ENCODE results near the gene RAD51AP1. TPM values are rescaled to one million over a fixed set of nuclear protein-coding genes. Genes with fewer than 3 reads are reported as not detected.
"Not testable (repeated sequence)": the region's sequence is repeated elsewhere in the genome, so short reads cannot be mapped to it uniquely, and the experiment has no call there.

RAD51AP1 gene, protein sequence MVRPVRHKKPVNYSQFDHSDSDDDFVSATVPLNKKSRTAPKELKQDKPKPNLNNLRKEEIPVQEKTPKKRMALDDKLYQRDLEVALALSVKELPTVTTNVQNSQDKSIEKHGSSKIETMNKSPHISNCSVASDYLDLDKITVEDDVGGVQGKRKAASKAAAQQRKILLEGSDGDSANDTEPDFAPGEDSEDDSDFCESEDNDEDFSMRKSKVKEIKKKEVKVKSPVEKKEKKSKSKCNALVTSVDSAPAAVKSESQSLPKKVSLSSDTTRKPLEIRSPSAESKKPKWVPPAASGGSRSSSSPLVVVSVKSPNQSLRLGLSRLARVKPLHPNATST
- total RNA-seq, result 10 to 100 TPM; 35.7 to 54.4 TPM

- peak within 1 kb of the TSS; percentile 97 for H3K4me3 Mint-ChIP-seq
- ATAC-seq, result peak; percentile 96
- peaks cover 11% of the 10 kb centered on the region for H3K36me3 Mint-ChIP-seq
- peaks cover 38% of the 10 kb centered on the region for H3K4me1 Mint-ChIP-seq
- H3K27me3 Mint-ChIP-seq, result no peaks in the 10 kb centered on the region
- CTCF ChIA-PET, result no interaction called here
- H3K9me3 Mint-ChIP-seq (ENCODE audit: low read depth), result no peaks in the 10 kb centered on the region
- H3K27ac Mint-ChIP-seq, result peak within 1 kb of the TSS; percentile 96
- peak; percentile 98 for DNase-seq
Measured at GRCh38 chr12:4538207-4539160, at the start of gene RAD51AP1. Gene RAD51AP1, plus strand, starts transcription at chr12:4538890. Its CDS starts 50 bp downstream, at chr12:4538940.

- no peaks in the 10 kb centered on the region for H3K27me3 Mint-ChIP-seq
- DNase-seq (no peak), ATAC-seq (no peak)
- H3K9me3 Mint-ChIP-seq (ENCODE audit: low read depth), result no peaks in the 10 kb centered on the region
- no peak overlapping the region for H3K4me3 Mint-ChIP-seq
- H3K36me3 Mint-ChIP-seq, result peaks cover 19% of the 10 kb centered on the region
- CTCF ChIA-PET, result no interaction called here
- no peaks in the 10 kb centered on the region for H3K4me1 Mint-ChIP-seq
- no peak overlapping the region for H3K27ac Mint-ChIP-seq
Measured at GRCh38 chr12:4489556-4489955, 49.1 kb upstream of the RAD51AP1 start.

DNA sequence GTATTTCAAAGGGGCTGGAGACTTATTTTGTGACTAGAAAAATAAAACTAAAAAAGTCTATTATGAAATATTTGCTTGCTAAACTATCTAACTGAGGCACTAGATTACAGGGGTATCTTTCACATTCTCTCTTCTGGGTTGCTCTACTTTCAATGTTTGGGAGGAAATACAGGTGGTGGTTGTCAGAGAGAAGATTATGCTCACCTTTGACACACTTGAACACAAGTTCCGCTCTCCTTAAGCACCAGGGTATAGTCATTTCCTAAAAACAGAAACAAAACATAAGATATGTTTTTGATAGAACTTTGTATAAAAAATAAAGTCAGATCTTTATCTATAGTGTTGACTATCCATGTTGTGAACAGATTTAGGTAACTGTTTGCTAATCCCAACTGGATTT lies 47.7 kb upstream of the RAD51AP1 start:
- DNase-seq, result no peak
- no peak for ATAC-seq
- Mint-ChIP-seq H3K9me3 (ENCODE audit: low read depth) (no peaks in the 10 kb centered on the region), H3K36me3 (peaks cover 19% of the 10 kb centered on the region), H3K27me3 (no peaks in the 10 kb centered on the region), H3K4me1 (no peaks in the 10 kb centered on the region), H3K27ac (no peak overlapping the region), H3K4me3 (no peak overlapping the region)
- CTCF ChIA-PET, result no interaction called here

DNA sequence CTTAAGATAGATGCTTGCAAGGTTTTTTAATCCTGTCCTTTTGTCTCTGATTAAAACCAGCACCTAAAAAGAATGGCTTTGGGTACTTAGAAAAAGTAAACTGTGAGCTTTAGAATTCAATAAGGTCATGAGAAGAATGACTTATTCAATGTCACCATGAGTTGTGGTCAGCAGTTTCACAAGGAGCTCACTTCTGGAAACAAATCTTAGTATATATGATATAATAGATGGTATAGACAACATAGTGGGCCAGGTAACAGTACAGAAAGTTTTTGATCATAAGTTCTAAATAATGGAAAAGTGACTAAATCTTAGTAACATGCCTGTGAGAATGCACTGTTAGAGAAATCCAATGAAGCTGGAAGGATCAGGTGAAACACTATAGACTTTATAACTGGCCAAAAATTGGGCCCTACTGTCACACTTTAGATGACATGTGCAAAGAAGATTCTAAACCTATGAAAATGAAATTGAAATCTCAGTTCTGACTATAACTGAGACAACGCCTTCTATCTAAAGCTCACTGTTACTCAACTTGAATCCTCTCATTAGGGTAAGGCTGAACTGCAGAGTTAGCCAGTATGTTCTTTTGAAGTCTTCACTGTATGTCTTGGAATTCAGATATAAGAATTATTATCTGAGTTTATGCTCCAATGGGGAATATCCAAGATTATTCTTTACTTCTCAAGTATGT lies 42.4 kb upstream of the RAD51AP1 start:
- no peaks in the 10 kb centered on the region for H3K27me3 Mint-ChIP-seq
- CTCF ChIA-PET, result no interaction called here
- peaks cover 39% of the 10 kb centered on the region for H3K36me3 Mint-ChIP-seq
- peak; percentile 68 for ATAC-seq
- H3K4me3 Mint-ChIP-seq, result no peak overlapping the region
- peaks cover 13% of the 10 kb centered on the region for H3K4me1 Mint-ChIP-seq
- DNase-seq, result no peak
- H3K9me3 Mint-ChIP-seq (ENCODE audit: low read depth), result no peaks in the 10 kb centered on the region
- no peak overlapping the region for H3K27ac Mint-ChIP-seq

DNA sequence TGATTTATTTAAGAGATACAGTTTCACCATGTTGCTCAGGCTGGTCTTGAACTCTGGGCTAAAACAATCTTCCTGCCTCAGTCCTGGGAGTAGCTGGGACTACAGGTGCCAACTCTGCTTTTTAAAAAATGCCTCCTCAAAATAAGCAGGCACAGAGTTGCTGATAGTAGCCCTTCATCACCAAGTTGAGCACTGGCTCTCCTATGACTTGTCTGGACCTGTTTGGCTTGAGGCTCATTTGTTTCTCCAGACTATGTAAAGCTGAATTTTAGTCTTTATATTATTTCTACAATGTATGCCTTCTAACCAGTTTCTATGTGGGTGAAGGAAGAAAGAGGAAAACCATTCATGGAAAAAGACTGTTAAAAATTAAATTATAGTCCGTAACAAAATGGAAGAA lies 39.5 kb upstream of the RAD51AP1 start:
- no peak overlapping the region for H3K27ac Mint-ChIP-seq
- no peaks in the 10 kb centered on the region for H3K9me3 Mint-ChIP-seq (ENCODE audit: low read depth)
- no peaks in the 10 kb centered on the region for H3K27me3 Mint-ChIP-seq
- CTCF ChIA-PET, result interaction anchor here (1.4 kb wide), 1 partner anchor 79 kb away, joined by 3 read pairs; no protein-coding TSS in a partner anchor
- peaks cover 13% of the 10 kb centered on the region for H3K4me1 Mint-ChIP-seq
- DNase-seq (no peak), ATAC-seq (no peak)
- peaks cover 41% of the 10 kb centered on the region for H3K36me3 Mint-ChIP-seq
- H3K4me3 Mint-ChIP-seq, result no peak overlapping the region

GRCh38 chr12:4505376-4505986 lies 33.2 kb upstream of the RAD51AP1 start:
- H3K27me3 Mint-ChIP-seq, result no peaks in the 10 kb centered on the region
- no peak for ATAC-seq
- H3K9me3 Mint-ChIP-seq (ENCODE audit: low read depth), result no peaks in the 10 kb centered on the region
- H3K36me3 Mint-ChIP-seq, result peaks cover 25% of the 10 kb centered on the region
- H3K4me3 Mint-ChIP-seq, result no peak overlapping the region
- peaks cover 25% of the 10 kb centered on the region for H3K4me1 Mint-ChIP-seq
- H3K27ac Mint-ChIP-seq, result no peak overlapping the region
- CTCF ChIA-PET, result no interaction called here
- no peak for DNase-seq

- Mint-ChIP-seq H3K27me3 (no peaks in the 10 kb centered on the region), H3K9me3 (ENCODE audit: low read depth) (no peaks in the 10 kb centered on the region), H3K36me3 (peaks cover 23% of the 10 kb centered on the region), H3K27ac (no peak overlapping the region), H3K4me3 (no peak overlapping the region), H3K4me1 (peaks cover 25% of the 10 kb centered on the region)
- ATAC-seq (no peak), DNase-seq (no peak)
- CTCF ChIA-PET, result interaction anchor here (1.5 kb wide), 1 partner anchor 86 kb away, joined by 3 read pairs; no protein-coding TSS in a partner anchor
Measured at GRCh38 chr12:4506430-4506829, 32.3 kb upstream of the RAD51AP1 start.

DNA sequence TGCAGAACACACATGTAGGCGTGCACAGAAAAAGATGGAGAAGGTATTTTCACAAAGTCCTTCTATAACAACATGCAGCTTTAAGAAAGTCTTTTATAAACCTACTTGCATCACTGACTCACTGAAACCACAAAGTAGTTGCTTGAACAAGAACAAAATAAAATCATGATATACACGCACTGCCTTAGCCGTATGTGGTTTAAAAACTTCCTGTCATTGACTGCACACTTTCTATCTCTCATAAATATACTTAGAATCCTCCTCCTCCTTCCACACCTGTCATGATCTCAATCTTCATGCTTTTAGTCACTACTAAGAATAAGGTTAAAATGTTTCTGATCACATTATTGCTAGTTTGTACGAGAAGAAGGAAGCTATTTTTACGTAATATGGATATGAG lies 31.8 kb upstream of the RAD51AP1 start:
- no peaks in the 10 kb centered on the region for H3K9me3 Mint-ChIP-seq (ENCODE audit: low read depth)
- DNase-seq (no peak), ATAC-seq (peak; percentile 99)
- H3K4me3 Mint-ChIP-seq, result peak overlapping the region; percentile 27
- H3K27ac Mint-ChIP-seq, result peak overlapping the region; percentile 65
- peaks cover 25% of the 10 kb centered on the region for H3K4me1 Mint-ChIP-seq
- H3K27me3 Mint-ChIP-seq, result no peaks in the 10 kb centered on the region
- CTCF ChIA-PET, result interaction anchor here (0.6 to 1.5 kb wide), 3 partner anchors 85 to 152 kb away, joined by 3 read pairs; no protein-coding TSS in a partner anchor
- H3K36me3 Mint-ChIP-seq, result peaks cover 21% of the 10 kb centered on the region

DNA sequence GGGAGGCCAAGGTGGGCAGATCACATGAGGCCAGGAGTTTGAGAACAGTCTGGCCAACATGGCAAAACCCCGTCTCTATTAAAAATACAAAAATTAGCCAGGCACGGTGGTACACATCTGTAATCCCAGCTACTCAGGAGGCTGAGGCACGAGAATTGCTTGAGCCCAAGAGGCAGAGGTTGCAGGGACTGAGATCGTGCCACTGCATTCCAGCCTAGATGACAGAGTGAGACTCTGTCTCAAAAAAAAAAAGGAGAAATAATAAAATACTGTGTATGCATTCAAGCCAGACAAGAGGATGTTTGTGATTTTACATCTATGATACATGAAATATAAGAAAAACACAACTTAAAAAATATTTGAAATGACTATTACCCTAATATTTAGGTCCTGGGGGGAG lies 30.2 kb upstream of the RAD51AP1 start:
- not testable (repeated sequence) for H3K27ac Mint-ChIP-seq

GRCh38 chr12:4509269-4509668 lies 29.4 kb upstream of the RAD51AP1 start:
- H3K4me3 Mint-ChIP-seq; H3K27ac Mint-ChIP-seq; H3K9me3 Mint-ChIP-seq (ENCODE audit: low read depth); DNase-seq; ATAC-seq; CTCF ChIA-PET; H3K27me3 Mint-ChIP-seq: not testable (repeated sequence)
- peaks cover 25% of the 10 kb centered on the region for H3K4me1 Mint-ChIP-seq
- H3K36me3 Mint-ChIP-seq, result peaks cover 17% of the 10 kb centered on the region

More for the DNA sequence above, 30.2 kb upstream of the RAD51AP1 start:
- H3K27me3 Mint-ChIP-seq; H3K4me3 Mint-ChIP-seq; DNase-seq; H3K9me3 Mint-ChIP-seq (ENCODE audit: low read depth); CTCF ChIA-PET; ATAC-seq: not testable (repeated sequence)
- H3K4me1 Mint-ChIP-seq, result peaks cover 25% of the 10 kb centered on the region
- H3K36me3 Mint-ChIP-seq, result peaks cover 22% of the 10 kb centered on the region

DNA sequence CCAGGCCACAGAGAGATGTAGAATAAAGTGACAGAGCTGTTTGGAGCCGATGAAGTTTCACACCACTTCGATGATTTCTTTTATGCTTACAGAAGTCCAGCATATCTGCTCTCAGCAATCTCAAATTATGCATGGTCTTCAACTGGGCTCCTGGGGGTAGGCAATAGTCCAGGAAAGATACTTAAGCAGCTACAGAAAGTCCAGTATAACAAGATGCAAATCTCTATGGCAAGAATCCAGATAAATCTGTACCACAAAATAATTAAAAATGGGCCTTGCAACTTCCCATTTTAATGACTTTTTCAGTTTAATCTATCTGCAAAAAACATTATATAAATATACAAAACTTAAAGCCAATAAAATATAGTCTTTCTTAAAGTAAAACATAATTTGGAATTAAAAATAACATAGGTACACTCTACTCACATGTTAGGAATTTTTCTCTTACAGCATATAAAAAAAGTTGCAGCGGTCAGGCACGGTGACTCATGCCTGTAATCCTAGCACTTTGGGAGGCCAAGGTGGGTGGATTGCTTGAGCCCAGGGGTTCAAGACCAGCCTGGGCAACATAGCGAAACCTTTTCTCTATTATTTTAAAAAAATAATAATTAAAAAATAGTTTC lies 20.5 kb upstream of the RAD51AP1 start:
- H3K27ac Mint-ChIP-seq, result no peak overlapping the region

DNA sequence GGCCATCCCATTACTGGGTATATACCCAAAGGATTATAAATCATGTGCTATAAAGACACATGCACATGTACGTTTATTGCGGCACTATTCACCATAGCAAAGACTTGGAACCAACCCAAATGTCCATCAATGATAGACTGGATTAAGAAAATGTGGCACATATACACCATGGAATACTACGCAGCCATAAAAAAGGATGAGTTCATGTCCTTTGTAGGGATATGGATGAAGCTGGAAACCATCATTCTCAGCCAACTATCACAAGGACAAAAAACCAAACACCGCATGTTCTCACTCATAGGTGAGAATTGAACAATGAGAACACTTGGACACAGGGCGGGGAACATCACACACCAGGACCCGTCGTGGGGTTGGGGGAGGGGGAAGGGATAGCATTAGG lies 15.2 kb upstream of the RAD51AP1 start:
- DNase-seq; CTCF ChIA-PET; H3K27me3 Mint-ChIP-seq; ATAC-seq; H3K27ac Mint-ChIP-seq; H3K4me3 Mint-ChIP-seq; H3K9me3 Mint-ChIP-seq (ENCODE audit: low read depth); H3K4me1 Mint-ChIP-seq: not testable (repeated sequence)
- H3K36me3 Mint-ChIP-seq, result peaks cover 12% of the 10 kb centered on the region

More for the DNA sequence above, 20.5 kb upstream of the RAD51AP1 start:
- H3K36me3 Mint-ChIP-seq, result peaks cover 21% of the 10 kb centered on the region
- H3K9me3 Mint-ChIP-seq (ENCODE audit: low read depth), result no peaks in the 10 kb centered on the region
- H3K27me3 Mint-ChIP-seq, result no peaks in the 10 kb centered on the region
- no peaks in the 10 kb centered on the region for H3K4me1 Mint-ChIP-seq
- H3K4me3 Mint-ChIP-seq, result no peak overlapping the region
- ATAC-seq (no peak), DNase-seq (no peak)
- CTCF ChIA-PET, result interaction anchor here (1.3 kb wide), 1 partner anchor 633 kb away, joined by 3 read pairs; no protein-coding TSS in a partner anchor

Measured in activated CD8-positive, alpha-beta memory T cell treated with anti-CD3 and anti-CD28 coated beads, Interleukin-2, amount 10 ng/mL, durations not matched to agents 7 days and 5 days (primary cell).